CD4-positive, alpha-beta memory T cell (primary cell): ENCODE data around the gene OSBP2. TPM values are rescaled to one million over a fixed set of nuclear protein-coding genes. Genes with fewer than 3 reads are reported as not detected.

ENCODE experiments used
- CTCF ChIA-PET: fragments of 350-600 bp; sonication (Branson Sonifier 250); formaldehyde crosslinking; loops from one replicate; lab custom pipeline; 2021; ENCODE audit warnings: inconsistent platforms; ENCODE audit not compliant: partially characterized antibody; lab: Charles Lee
- POLR2A ChIA-PET: fragments of 350-600 bp; sonication (Branson Sonifier 250); formaldehyde crosslinking; loops from one replicate; lab custom pipeline; 2021; ENCODE audit not compliant: partially characterized antibody; lab: Charles Lee
- DNase-seq, 5 donors: peaks; one replicate each; pipeline versions ENCODE4 v3.0.0 to v3.0.0-alpha.2; 2020 to 2022; ENCODE audit warnings: mixed read lengths in 1 of 5
- H3K27ac ChIP-seq: one replicate; pipeline ENCODE4 v1.7.0; 2013; ENCODE audit warnings: low read depth, low read length
- H3K27me3 ChIP-seq: 2 replicates; pipeline ENCODE4 v1.7.0; 2013; ENCODE audit warnings: mild to moderate bottlenecking, low read length, moderate library complexity; ENCODE audit not compliant: insufficient read depth
- H3K36me3 ChIP-seq: 2 replicates; pipeline ENCODE4 v1.7.0; 2013; ENCODE audit warnings: mild to moderate bottlenecking, low read length, moderate library complexity; ENCODE audit not compliant: insufficient read depth
- H3K4me1 ChIP-seq: 2 replicates; pipeline ENCODE4 v1.7.0; 2013; ENCODE audit warnings: mild to moderate bottlenecking, low read length, moderate library complexity; ENCODE audit not compliant: insufficient read depth
- H3K4me3 ChIP-seq, 2 donors: one replicate each; pipeline ENCODE4 v1.7.0; 2013; ENCODE audit warnings: low read length in 2 of 2, mild to moderate bottlenecking in 1 of 2
- H3K9me3 ChIP-seq, 2 donors: one replicate each; pipeline ENCODE4 v1.7.0; 2013; ENCODE audit warnings: low read length in 2 of 2, control low read depth in 1 of 2; ENCODE audit not compliant: control insufficient read depth in 1 of 2
- H3K27ac Mint-ChIP-seq, 7 donors: one replicate each; pipeline ENCODE4 v1.8.0; 2020 to 2021; ENCODE audit warnings: mixed read lengths in 7 of 7, mild to moderate bottlenecking in 6 of 7, inconsistent platforms in 3 of 7, moderate library complexity in 3 of 7
- H3K27me3 Mint-ChIP-seq, 2 donors: one replicate each; pipeline ENCODE4 v1.8.0; 2020 to 2021; ENCODE audit warnings: mixed read lengths in 2 of 2
- H3K36me3 Mint-ChIP-seq, 2 donors: one replicate each; pipeline ENCODE4 v1.8.0; 2020 to 2021; ENCODE audit warnings: mixed read lengths in 2 of 2, inconsistent platforms in 1 of 2, mild to moderate bottlenecking in 1 of 2
- H3K4me1 Mint-ChIP-seq, 4 donors: one replicate each; pipeline ENCODE4 v1.8.0; 2020 to 2021; ENCODE audit warnings: mixed read lengths in 4 of 4, mild to moderate bottlenecking in 1 of 4
- H3K4me3 Mint-ChIP-seq, 8 donors: one replicate each; pipeline ENCODE4 v1.8.0; 2020 to 2021; ENCODE audit warnings: mixed read lengths in 8 of 8, mild to moderate bottlenecking in 7 of 8, moderate library complexity in 6 of 8, inconsistent platforms in 3 of 8
- H3K9me3 Mint-ChIP-seq, 8 donors: one replicate each; pipeline ENCODE4 v1.8.0; 2020 to 2021; ENCODE audit warnings: mixed read lengths in 8 of 8, mild to moderate bottlenecking in 5 of 8, inconsistent platforms in 3 of 8, moderate library complexity in 1 of 8
- intact Hi-C: fragments of 100-400 bp; cut with micrococcal nuclease; formaldehyde crosslinking; loops from one replicate; pipeline ENCODE4 v1.15.1; 2023
- polyA plus RNA-seq, 2 donors: library from polyadenylated mRNA; unstranded; fragments of 300-500 nt; fragmentation: Illumina TruSeq; gene quantifications; one replicate each; pipeline ENCODE4 v1.2.3, GENCODE V29; 2021
- total RNA-seq, 2 experiments: library from RNA; stranded (reverse); gene quantifications; one replicate each; pipeline ENCODE4 v1.2.3, GENCODE V29; 2021

OSBP2 gene
- total and polyA plus RNA-seq, 4 experiments from 2014 or later = 0.39 to 1.3 (median 0.74) TPM

- no peak overlapping the region for H3K27ac Mint-ChIP-seq
- no peaks in the 10 kb centered on the region for H3K36me3 ChIP-seq
- peaks cover 0 to 3% of the 10 kb centered on the region in 2 donors for H3K27me3 Mint-ChIP-seq
- H3K4me3 ChIP-seq = no peak overlapping the region
- POLR2A ChIA-PET = no interaction called here
- H3K27ac ChIP-seq = no peak overlapping the region
- H3K9me3 Mint-ChIP-seq = no peaks in the 10 kb centered on the region
- H3K27me3 ChIP-seq = no peaks in the 10 kb centered on the region
- DNase-seq = no peak
- intact Hi-C loops = no loop called here
- CTCF ChIA-PET = no interaction called here
- no peaks in the 10 kb centered on the region for H3K9me3 ChIP-seq
- H3K4me1 Mint-ChIP-seq = peaks cover 0 to 2% (median under 1%) of the 10 kb centered on the region in 4 donors
- H3K4me1 ChIP-seq = no peaks in the 10 kb centered on the region
- no peaks in the 10 kb centered on the region for H3K36me3 Mint-ChIP-seq
- H3K4me3 Mint-ChIP-seq = no peak overlapping the region
Observed at GRCh38 chr22:30781271-30781875, 86.7 kb downstream of the OSBP2 start.

GRCh38 chr22:30782613-30783012 lies 87.9 kb downstream of the OSBP2 start:
- no peak for DNase-seq
- no peaks in the 10 kb centered on the region for H3K9me3 Mint-ChIP-seq
- Histone ChIP-seq H3K27ac (no peak overlapping the region), H3K36me3 (no peaks in the 10 kb centered on the region), H3K9me3 (no peaks in the 10 kb centered on the region), H3K4me1 (no peaks in the 10 kb centered on the region), H3K4me3 (no peak overlapping the region), H3K27me3 (no peaks in the 10 kb centered on the region)
- H3K4me1 Mint-ChIP-seq = peaks cover 0 to 2% (median under 1%) of the 10 kb centered on the region in 4 donors
- ChIA-PET CTCF (no interaction called here), POLR2A (no interaction called here)
- H3K4me3 Mint-ChIP-seq = no peak overlapping the region
- no peaks in the 10 kb centered on the region for H3K36me3 Mint-ChIP-seq
- peaks cover 0 to 1% of the 10 kb centered on the region in 2 donors for H3K27me3 Mint-ChIP-seq
- no peak overlapping the region for H3K27ac Mint-ChIP-seq
- intact Hi-C loops = no loop called here

GRCh38 chr22:30783021-30783420 lies 88.3 kb downstream of the OSBP2 start:
- H3K9me3 ChIP-seq = no peaks in the 10 kb centered on the region
- Mint-ChIP-seq H3K36me3 (no peaks in the 10 kb centered on the region), H3K27me3 (peaks cover 0 to 1% of the 10 kb centered on the region in 2 donors), H3K4me3 (no peak overlapping the region), H3K9me3 (no peaks in the 10 kb centered on the region), H3K4me1 (peaks cover 0 to 2% (median under 1%) of the 10 kb centered on the region in 4 donors), H3K27ac (no peak overlapping the region)
- intact Hi-C loops = no loop called here
- no peak overlapping the region for H3K27ac ChIP-seq
- POLR2A ChIA-PET = no interaction called here
- CTCF ChIA-PET = no interaction called here
- no peaks in the 10 kb centered on the region for H3K36me3 ChIP-seq
- DNase-seq = no peak
- H3K27me3 ChIP-seq = no peaks in the 10 kb centered on the region
- no peak overlapping the region for H3K4me3 ChIP-seq
- H3K4me1 ChIP-seq = no peaks in the 10 kb centered on the region

- H3K27me3 Mint-ChIP-seq = peaks cover 0 to 1% of the 10 kb centered on the region in 2 donors
- Histone ChIP-seq H3K27me3 (no peaks in the 10 kb centered on the region), H3K4me3 (no peak overlapping the region), H3K36me3 (no peaks in the 10 kb centered on the region), H3K9me3 (no peaks in the 10 kb centered on the region), H3K27ac (no peak overlapping the region), H3K4me1 (no peaks in the 10 kb centered on the region)
- CTCF ChIA-PET = no interaction called here
- H3K36me3 Mint-ChIP-seq = no peaks in the 10 kb centered on the region
- H3K4me3 Mint-ChIP-seq = no peak overlapping the region
- no peak for DNase-seq
- H3K9me3 Mint-ChIP-seq = no peaks in the 10 kb centered on the region
- intact Hi-C loops = no loop called here
- POLR2A ChIA-PET = interaction anchor here (0.7 kb wide), 1 partner anchor 561 kb away, joined by 3 read pairs; no protein-coding TSS in a partner anchor
- H3K27ac Mint-ChIP-seq = no peak overlapping the region
- H3K4me1 Mint-ChIP-seq = no peaks in the 10 kb centered on the region
Observed at GRCh38 chr22:30785527-30785926, 90.9 kb downstream of the OSBP2 start.

GRCh38 chr22:30790366-30790765 lies 95.7 kb downstream of the OSBP2 start:
- POLR2A ChIA-PET = interaction anchor here (0.6 kb wide), 1 partner anchor 131 kb away, joined by 3 read pairs; no protein-coding TSS in a partner anchor

GRCh38 chr22:30792456-30792855 lies 97.8 kb downstream of the OSBP2 start:
- ChIA-PET CTCF (no interaction called here), POLR2A (no interaction called here)
- Mint-ChIP-seq H3K9me3 (peaks cover 0 to 6% (median under 1%) of the 10 kb centered on the region in 8 donors), H3K4me1 (no peaks in the 10 kb centered on the region), H3K27me3 (no peaks in the 10 kb centered on the region), H3K36me3 (peaks cover 0 to 4% of the 10 kb centered on the region in 2 donors), H3K27ac (no peak overlapping the region), H3K4me3 (no peak overlapping the region)
- no peaks in the 10 kb centered on the region for H3K27me3 ChIP-seq
- H3K4me1 ChIP-seq = no peaks in the 10 kb centered on the region
- H3K27ac ChIP-seq = no peak overlapping the region
- no peaks in the 10 kb centered on the region for H3K36me3 ChIP-seq
- intact Hi-C loops = no loop called here
- no peak overlapping the region for H3K4me3 ChIP-seq
- no peak for DNase-seq
- H3K9me3 ChIP-seq = no peaks in the 10 kb centered on the region

More at GRCh38 chr22:30790366-30790765, 95.7 kb downstream of the OSBP2 start:
- H3K27ac Mint-ChIP-seq = no peak overlapping the region
- Histone ChIP-seq H3K9me3 (no peaks in the 10 kb centered on the region), H3K4me1 (no peaks in the 10 kb centered on the region), H3K27me3 (no peaks in the 10 kb centered on the region), H3K4me3 (no peak overlapping the region), H3K36me3 (no peaks in the 10 kb centered on the region), H3K27ac (no peak overlapping the region)
- H3K4me3 Mint-ChIP-seq = no peak overlapping the region
- intact Hi-C loops = no loop called here
- peaks cover 0 to 5% (median under 1%) of the 10 kb centered on the region in 8 donors for H3K9me3 Mint-ChIP-seq
- H3K27me3 Mint-ChIP-seq = no peaks in the 10 kb centered on the region
- no peaks in the 10 kb centered on the region for H3K4me1 Mint-ChIP-seq
- no peak for DNase-seq
- H3K36me3 Mint-ChIP-seq = no peaks in the 10 kb centered on the region
- CTCF ChIA-PET = interaction anchor here (1.0 to 1.3 kb wide), 2 partner anchors 27 to 44 kb away, joined by 3 to 4 read pairs; no protein-coding TSS in a partner anchor

GRCh38 chr22:30795118-30795517 lies 100.4 kb downstream of the OSBP2 start:
- Histone ChIP-seq H3K4me3 (no peak overlapping the region), H3K9me3 (no peaks in the 10 kb centered on the region), H3K27ac (no peak overlapping the region), H3K36me3 (no peaks in the 10 kb centered on the region), H3K4me1 (no peaks in the 10 kb centered on the region), H3K27me3 (no peaks in the 10 kb centered on the region)
- peaks cover 11 to 14% of the 10 kb centered on the region in 2 donors for H3K27me3 Mint-ChIP-seq
- no peak overlapping the region for H3K4me3 Mint-ChIP-seq
- ChIA-PET CTCF (no interaction called here), POLR2A (no interaction called here)
- H3K4me1 Mint-ChIP-seq = no peaks in the 10 kb centered on the region
- intact Hi-C loops = no loop called here
- H3K9me3 Mint-ChIP-seq = peaks cover 0 to 8% (median 2%) of the 10 kb centered on the region in 8 donors
- peaks cover 0 to 4% of the 10 kb centered on the region in 2 donors for H3K36me3 Mint-ChIP-seq
- no peak overlapping the region for H3K27ac Mint-ChIP-seq
- no peak for DNase-seq
